HepG2 (cell line): Measurements from ENCODE around the gene EIF2AK2. TPM values are rescaled to one million over a fixed set of nuclear protein-coding genes. Genes with fewer than 3 reads are reported as not detected.

Experiments used
- CBX5 ChIP-seq: sonication (generic); formaldehyde crosslinking; IDR thresholded peaks from 2 replicates; pipeline ENCODE4 v1.4.0; 2020; ENCODE audit warnings: missing genetic modification reagents, borderline replicate concordance
- IKZF4 ChIP-seq: sonication (generic); formaldehyde crosslinking; IDR thresholded peaks from 2 replicates; pipeline ENCODE4 v1.5.1; 2020; ENCODE audit warnings: borderline replicate concordance, mild to moderate bottlenecking, low read depth, missing genetic modification reagents; ENCODE audit errors: not compliant biosample characterization
- IRX3 ChIP-seq: sonication (generic); formaldehyde crosslinking; IDR thresholded peaks from 2 replicates; pipeline ENCODE4 v1.8.1; 2023; ENCODE audit warnings: mild to moderate bottlenecking, low read depth, missing genetic modification reagents, borderline replicate concordance
- MEF2D ChIP-seq: sonication (generic); formaldehyde crosslinking; IDR thresholded peaks from 2 replicates; pipeline ENCODE4 v1.5.1; 2020; ENCODE audit warnings: mild to moderate bottlenecking, missing genetic modification reagents
- RFX3 ChIP-seq: IDR thresholded peaks from 2 replicates; pipeline ENCODE4 v1.6.1; 2016; ENCODE audit warnings: missing biosample characterization, missing genetic modification reagents
- TARDBP ChIP-seq: sonication (generic); formaldehyde crosslinking; IDR thresholded peaks from 2 replicates; pipeline ENCODE4 v1.8.0; 2022; ENCODE audit warnings: mild to moderate bottlenecking, missing genetic modification reagents
- ZIK1 ChIP-seq: sonication (generic); formaldehyde crosslinking; IDR thresholded peaks from 2 replicates; pipeline ENCODE4 v1.5.0; 2020; ENCODE audit warnings: mild to moderate bottlenecking, low read depth, missing genetic modification reagents, borderline replicate concordance
- ZNF225 ChIP-seq: sonication (generic); formaldehyde crosslinking; IDR thresholded peaks from 2 replicates; pipeline ENCODE4 v1.4.0; 2020; ENCODE audit warnings: mild to moderate bottlenecking, missing genetic modification reagents
- ZNF30 ChIP-seq: sonication (generic); formaldehyde crosslinking; IDR thresholded peaks from 2 replicates; pipeline ENCODE4 v1.5.0; 2020; ENCODE audit warnings: mild to moderate bottlenecking, missing genetic modification reagents
- ZNF543 ChIP-seq: sonication (generic); formaldehyde crosslinking; IDR thresholded peaks from 2 replicates; pipeline ENCODE4 v1.4.0; 2020; ENCODE audit warnings: mild to moderate bottlenecking, missing genetic modification reagents
- ZNF749 ChIP-seq: sonication (generic); formaldehyde crosslinking; IDR thresholded peaks from 2 replicates; pipeline ENCODE4 v1.8.0; 2022; ENCODE audit warnings: mild to moderate bottlenecking, missing genetic modification reagents, moderate library complexity, borderline replicate concordance
- polyA plus RNA-seq, 8 experiments: library from polyadenylated mRNA; depleted of rRNA in 3 of 8; stranded (reverse) in 7 of 8; unstranded in 1 of 8; fragments of >200 nt; fragmentation: Illumina TruSeq in 4 of 8; extraction: Trizol in 4 of 8; gene quantifications; 2 replicates each; pipeline versions ENCODE4 v1.2.1 to v1.2.3, GENCODE V29; 2011 to 2016; ENCODE audit warnings: low read depth in 4 of 8, missing spikeins in 1 of 8, mixed read lengths in 1 of 8; ENCODE audit not compliant: insufficient read depth in 1 of 8
- total RNA-seq, 5 experiments: library from RNA; depleted of rRNA; stranded (reverse); fragments of >200 nt; fragmentation: Illumina TruSeq; extraction: Trizol; gene quantifications; 2 replicates each; pipeline ENCODE4 v1.2.3, GENCODE V29; 2016; ENCODE audit warnings: low read depth in 1 of 5
- TF ChIP-seq, protein P1 (sequence below): sonication (generic); formaldehyde crosslinking; IDR thresholded peaks from 2 replicates; pipeline ENCODE4 v1.5.1; 2020; ENCODE audit warnings: mild to moderate bottlenecking, missing genetic modification reagents
- TF ChIP-seq, protein P2 (sequence below): IDR thresholded peaks from 2 replicates; pipeline ENCODE4 v1.6.1; 2012; ENCODE audit warnings: low read length, improper control_type of control experiment
- TF ChIP-seq, protein P3 (sequence below): sonication (generic); formaldehyde crosslinking; IDR thresholded peaks from 2 replicates; pipeline ENCODE4 v1.4.0; 2020; ENCODE audit warnings: missing genetic modification reagents, borderline replicate concordance

The EIF2AK2 gene
- total and polyA plus RNA-seq, 2 of the 13 experiments (the other 11 are each of a cell fraction or from before 2014, with no cell fraction given), result 10.2 to 26.1 TPM

DNA sequence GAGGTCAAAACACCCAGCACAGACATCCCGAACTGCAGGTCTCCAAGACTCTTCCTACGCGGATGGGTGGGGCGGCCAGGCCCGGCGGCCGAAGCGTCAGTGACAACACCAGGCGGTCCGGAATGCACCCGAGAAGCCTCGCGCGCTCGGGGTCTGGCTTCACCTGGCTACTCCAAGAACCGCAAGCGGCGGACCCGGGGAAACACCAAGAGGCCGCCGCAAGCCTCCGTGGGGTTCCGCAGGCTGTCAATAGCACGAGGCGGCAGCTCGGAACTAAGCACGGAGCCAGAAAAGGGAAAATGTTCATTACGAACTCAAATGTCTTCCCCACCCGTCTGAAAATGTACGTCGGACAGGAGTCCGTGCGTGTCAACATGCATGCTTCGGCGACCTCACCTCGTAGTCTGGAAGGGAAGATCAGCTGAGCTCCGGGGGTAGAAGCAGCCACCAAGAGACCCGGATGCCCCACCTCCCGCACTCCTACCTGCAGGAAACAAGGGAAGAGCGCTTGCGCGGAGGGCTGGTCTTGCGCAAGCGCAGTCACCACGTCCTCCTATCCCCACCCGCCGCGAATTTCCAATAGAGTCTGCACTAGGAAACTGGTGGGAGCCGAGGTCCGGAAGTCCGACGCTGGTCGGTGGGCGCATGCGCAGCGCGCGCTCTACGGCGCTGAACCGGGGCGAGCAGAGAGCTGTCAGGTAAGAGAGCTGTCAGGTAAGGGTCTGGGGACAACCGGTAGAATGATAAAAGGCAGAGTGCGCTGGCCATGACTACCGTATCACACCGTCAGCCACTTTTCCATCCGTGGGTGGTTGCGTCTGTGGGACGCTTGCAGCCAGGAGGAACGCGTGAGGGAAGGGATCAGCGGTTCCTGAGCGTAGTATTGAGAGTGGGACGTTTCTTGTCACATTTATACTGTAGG is 72.6 kb downstream of the EIF2AK2 start, which contains the start of the genes GPATCH11 and HEATR5B (continued):
- TF ChIP-seq IRX3 (CRISPR knock-in tag) (peak; percentile 74; the same call in 1 of the 2 replicates), MEF2D (peak; percentile 79), ZNF749 (CRISPR knock-in tag) (peak; percentile 69; the same call in 1 of the 2 replicates), ZIK1 (CRISPR knock-in tag) (peak; percentile 57; the same call in 1 of the 2 replicates), CBX5 (CRISPR knock-in tag) (peak; percentile 18; the same call in 1 of the 2 replicates), ZNF30 (CRISPR knock-in tag) (no peak), ZNF225 (CRISPR knock-in tag) (peak; percentile 57; the same call in 1 of the 2 replicates), ZNF543 (CRISPR knock-in tag) (peak; percentile 94), RFX3 (CRISPR knock-in tag) (peak; percentile 31), TARDBP (CRISPR knock-in tag) (no peak; the same call in none of the 2 replicates), IKZF4 (CRISPR knock-in tag) (no peak)
- TF ChIP-seq, protein P1, sequence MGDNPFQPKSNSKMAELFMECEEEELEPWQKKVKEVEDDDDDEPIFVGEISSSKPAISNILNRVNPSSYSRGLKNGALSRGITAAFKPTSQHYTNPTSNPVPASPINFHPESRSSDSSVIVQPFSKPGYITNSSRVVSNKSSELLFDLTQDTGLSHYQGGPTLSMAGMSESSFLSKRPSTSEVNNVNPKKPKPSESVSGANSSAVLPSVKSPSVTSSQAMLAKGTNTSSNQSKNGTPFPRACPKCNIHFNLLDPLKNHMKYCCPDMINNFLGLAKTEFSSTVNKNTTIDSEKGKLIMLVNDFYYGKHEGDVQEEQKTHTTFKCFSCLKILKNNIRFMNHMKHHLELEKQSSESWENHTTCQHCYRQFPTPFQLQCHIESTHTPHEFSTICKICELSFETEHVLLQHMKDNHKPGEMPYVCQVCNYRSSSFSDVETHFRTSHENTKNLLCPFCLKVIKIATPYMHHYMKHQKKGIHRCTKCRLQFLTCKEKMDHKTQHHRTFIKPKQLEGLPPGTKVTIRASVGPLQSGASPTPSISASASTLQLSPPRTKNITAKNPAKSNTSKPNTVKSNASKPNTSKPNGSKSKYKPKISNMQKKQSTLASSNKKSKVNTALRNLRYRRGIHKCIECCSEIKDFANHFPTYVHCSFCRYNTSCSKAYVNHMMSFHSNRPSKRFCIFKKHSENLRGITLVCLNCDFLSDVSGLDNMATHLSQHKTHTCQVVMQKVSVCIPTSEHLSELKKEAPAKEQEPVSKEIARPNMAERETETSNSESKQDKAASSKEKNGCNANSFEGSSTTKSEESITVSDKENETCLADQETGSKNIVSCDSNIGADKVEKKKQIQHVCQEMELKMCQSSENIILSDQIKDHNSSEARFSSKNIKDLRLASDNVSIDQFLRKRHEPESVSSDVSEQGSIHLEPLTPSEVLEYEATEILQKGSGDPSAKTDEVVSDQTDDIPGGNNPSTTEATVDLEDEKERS, result peak; percentile 72; the same call in 1 of the 2 replicates
- TF ChIP-seq, protein P2, sequence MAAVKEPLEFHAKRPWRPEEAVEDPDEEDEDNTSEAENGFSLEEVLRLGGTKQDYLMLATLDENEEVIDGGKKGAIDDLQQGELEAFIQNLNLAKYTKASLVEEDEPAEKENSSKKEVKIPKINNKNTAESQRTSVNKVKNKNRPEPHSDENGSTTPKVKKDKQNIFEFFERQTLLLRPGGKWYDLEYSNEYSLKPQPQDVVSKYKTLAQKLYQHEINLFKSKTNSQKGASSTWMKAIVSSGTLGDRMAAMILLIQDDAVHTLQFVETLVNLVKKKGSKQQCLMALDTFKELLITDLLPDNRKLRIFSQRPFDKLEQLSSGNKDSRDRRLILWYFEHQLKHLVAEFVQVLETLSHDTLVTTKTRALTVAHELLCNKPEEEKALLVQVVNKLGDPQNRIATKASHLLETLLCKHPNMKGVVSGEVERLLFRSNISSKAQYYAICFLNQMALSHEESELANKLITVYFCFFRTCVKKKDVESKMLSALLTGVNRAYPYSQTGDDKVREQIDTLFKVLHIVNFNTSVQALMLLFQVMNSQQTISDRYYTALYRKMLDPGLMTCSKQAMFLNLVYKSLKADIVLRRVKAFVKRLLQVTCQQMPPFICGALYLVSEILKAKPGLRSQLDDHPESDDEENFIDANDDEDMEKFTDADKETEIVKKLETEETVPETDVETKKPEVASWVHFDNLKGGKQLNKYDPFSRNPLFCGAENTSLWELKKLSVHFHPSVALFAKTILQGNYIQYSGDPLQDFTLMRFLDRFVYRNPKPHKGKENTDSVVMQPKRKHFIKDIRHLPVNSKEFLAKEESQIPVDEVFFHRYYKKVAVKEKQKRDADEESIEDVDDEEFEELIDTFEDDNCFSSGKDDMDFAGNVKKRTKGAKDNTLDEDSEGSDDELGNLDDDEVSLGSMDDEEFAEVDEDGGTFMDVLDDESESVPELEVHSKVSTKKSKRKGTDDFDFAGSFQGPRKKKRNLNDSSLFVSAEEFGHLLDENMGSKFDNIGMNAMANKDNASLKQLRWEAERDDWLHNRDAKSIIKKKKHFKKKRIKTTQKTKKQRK, result no peak
- TF ChIP-seq, protein P3, sequence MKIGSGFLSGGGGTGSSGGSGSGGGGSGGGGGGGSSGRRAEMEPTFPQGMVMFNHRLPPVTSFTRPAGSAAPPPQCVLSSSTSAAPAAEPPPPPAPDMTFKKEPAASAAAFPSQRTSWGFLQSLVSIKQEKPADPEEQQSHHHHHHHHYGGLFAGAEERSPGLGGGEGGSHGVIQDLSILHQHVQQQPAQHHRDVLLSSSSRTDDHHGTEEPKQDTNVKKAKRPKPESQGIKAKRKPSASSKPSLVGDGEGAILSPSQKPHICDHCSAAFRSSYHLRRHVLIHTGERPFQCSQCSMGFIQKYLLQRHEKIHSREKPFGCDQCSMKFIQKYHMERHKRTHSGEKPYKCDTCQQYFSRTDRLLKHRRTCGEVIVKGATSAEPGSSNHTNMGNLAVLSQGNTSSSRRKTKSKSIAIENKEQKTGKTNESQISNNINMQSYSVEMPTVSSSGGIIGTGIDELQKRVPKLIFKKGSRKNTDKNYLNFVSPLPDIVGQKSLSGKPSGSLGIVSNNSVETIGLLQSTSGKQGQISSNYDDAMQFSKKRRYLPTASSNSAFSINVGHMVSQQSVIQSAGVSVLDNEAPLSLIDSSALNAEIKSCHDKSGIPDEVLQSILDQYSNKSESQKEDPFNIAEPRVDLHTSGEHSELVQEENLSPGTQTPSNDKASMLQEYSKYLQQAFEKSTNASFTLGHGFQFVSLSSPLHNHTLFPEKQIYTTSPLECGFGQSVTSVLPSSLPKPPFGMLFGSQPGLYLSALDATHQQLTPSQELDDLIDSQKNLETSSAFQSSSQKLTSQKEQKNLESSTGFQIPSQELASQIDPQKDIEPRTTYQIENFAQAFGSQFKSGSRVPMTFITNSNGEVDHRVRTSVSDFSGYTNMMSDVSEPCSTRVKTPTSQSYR (CRISPR knock-in tag), result 0 out of 2 replicates have a peak, but pooled peaks have one; percentile 10
